ENCODE results near the gene CATSPER3. TPM values are rescaled to one million over a fixed set of nuclear protein-coding genes. Genes with fewer than 3 reads are reported as not detected.

Gene CATSPER3
- total RNA-seq, 2 donors from 2014 or later, result 0.52 TPM; not detected in 1

GRCh38 chr5:135058331-135058732 lies 90.6 kb downstream of the CATSPER3 start:
- Histone ChIP-seq H3K27ac (no peak overlapping the region), H3K9me3 (no peaks in the 10 kb centered on the region), H3K4me3 (no peak overlapping the region), H3K36me3 (replicated peaks in 1 of 2; ENCODE audit: insufficient read depth in 1 of 2, low read depth in 2 of 2) (no peaks in the 10 kb centered on the region), H3K4me1 (no peaks in the 10 kb centered on the region), H3K27me3 (no peaks in the 10 kb centered on the region)
- no peak for ATAC-seq
- 53 to 66% methylated on average over 8 of the region's 8 CpGs for WGBS, 2 donors
- intact Hi-C loops (cut with DNase I), result no loop called here
- TF ChIP-seq CTCF (IDR thresholded peaks at IDR 0.05) (no peak), POLR2A (IDR thresholded peaks at IDR 0.05) (no peak)
- no peak for DNase-seq

GRCh38 chr5:135059000-135059923 lies 91.6 kb downstream of the CATSPER3 start:
- no peak for TF ChIP-seq POLR2A (IDR thresholded peaks at IDR 0.05)
- TF ChIP-seq CTCF (IDR thresholded peaks at IDR 0.05), result no peak
- ATAC-seq (no peak), DNase-seq (no peak)
- Histone ChIP-seq H3K4me3 (no peak overlapping the region), H3K4me1 (no peaks in the 10 kb centered on the region), H3K27me3 (no peaks in the 10 kb centered on the region), H3K27ac (no peak overlapping the region), H3K9me3 (no peaks in the 10 kb centered on the region), H3K36me3 (replicated peaks in 1 of 2; ENCODE audit: insufficient read depth in 1 of 2, low read depth in 2 of 2) (no peaks in the 10 kb centered on the region)
- WGBS, 2 donors, result 53 to 54% methylated on average over 9 to 12 of the region's 12 CpGs
- intact Hi-C loops (cut with DNase I), result no loop called here

- Histone ChIP-seq H3K4me1 (no peaks in the 10 kb centered on the region), H3K4me3 (no peak overlapping the region), H3K27ac (no peak overlapping the region), H3K27me3 (no peaks in the 10 kb centered on the region), H3K9me3 (no peaks in the 10 kb centered on the region), H3K36me3 (replicated peaks in 1 of 2; ENCODE audit: insufficient read depth in 1 of 2, low read depth in 2 of 2) (no peaks in the 10 kb centered on the region)
- TF ChIP-seq CTCF (IDR thresholded peaks at IDR 0.05) (no peak), POLR2A (IDR thresholded peaks at IDR 0.05) (no peak)
- DNase-seq (no peak), ATAC-seq (no peak)
- intact Hi-C loops (cut with DNase I), result no loop called here
- 60 to 76% methylated on average over 1 to 3 of the region's 3 CpGs for WGBS, 2 donors
These were observed 92.3 kb downstream of the CATSPER3 start for GRCh38 chr5:135060021-135060420.

GRCh38 chr5:135061001-135061400 lies 93.3 kb downstream of the CATSPER3 start:
- DNase-seq (no peak), ATAC-seq (no peak)
- WGBS, 2 donors, result 65 to 80% methylated on average over 6 of the region's 6 CpGs
- Histone ChIP-seq H3K36me3 (replicated peaks in 1 of 2; ENCODE audit: insufficient read depth in 1 of 2, low read depth in 2 of 2) (no peaks in the 10 kb centered on the region), H3K4me1 (no peaks in the 10 kb centered on the region), H3K9me3 (no peaks in the 10 kb centered on the region), H3K27me3 (no peaks in the 10 kb centered on the region), H3K4me3 (no peak overlapping the region), H3K27ac (no peak overlapping the region)
- intact Hi-C loops (cut with DNase I), result no loop called here
- no peak for TF ChIP-seq CTCF (IDR thresholded peaks at IDR 0.05)
- no peak for TF ChIP-seq POLR2A (IDR thresholded peaks at IDR 0.05)

MicroRNAs within 50 kb of the gene (microRNA counts, 767-probe panel; counts per million panel counts)
- microRNA hsa-miR-4461, result 0 to 736 counts per million in 2 donors

Small RNAs within 50 kb of the gene (microRNA-seq; reads per million reads assigned to microRNA genes)
- gene MIR4461 (ENCODE audit: borderline number of aligned reads in 2 of 2, borderline replicate concordance in 2 of 2), result 0 reads per million in 2 donors

Small RNAs within 50 kb of the gene (small RNA-seq; reads per million reads assigned to genes)
- gene MIR4461 (not detected), gene MTND3P25 (not detected), gene MTND4LP30 (not detected)

Other genes starting within 250 kb of the CATSPER3 start
- 10 to 100 TPM in 1 of 2 donors, 1 to 10 TPM in 1; 7.9 to 29.8 TPM for gene CAMLG, start 229.4 kb upstream of the CATSPER3 start, total RNA-seq
- 10 to 100 TPM; 31.9 to 36.3 TPM for gene DDX46, start 209.1 kb upstream of the CATSPER3 start, total RNA-seq
- 10 to 100 TPM; 15.3 to 20.1 TPM for gene C5orf24, start 121.9 kb upstream of the CATSPER3 start, total RNA-seq
- 10 to 100 TPM; 50.4 to 74.5 TPM for gene TXNDC15, start 93.5 kb upstream of the CATSPER3 start, total RNA-seq
- 10 to 100 TPM in 1 of 2 donors, 1 to 10 TPM in 1; 9.9 to 15.8 TPM for gene PCBD2, start 62.8 kb upstream of the CATSPER3 start, total RNA-seq
- not detected for gene PITX1, start 66.3 kb downstream of the CATSPER3 start, total RNA-seq